ENCODE measurements around the gene UNC13A. TPM values are rescaled to one million over a fixed set of nuclear protein-coding genes. Genes with fewer than 3 reads are reported as not detected.

UNC13A gene
- total and polyA plus RNA-seq, 2 donors (not counting 3 experiments of a cell fraction or from before 2014, with no cell fraction given): 0.04 to 0.09 TPM

- Histone ChIP-seq H2AFZ (ENCODE audit: low read depth, low read length) (no peak overlapping the region), H3K27ac (ENCODE audit: insufficient read depth, low read depth, low read length) (no peak overlapping the region), H3K9me1 (replicated peaks; ENCODE audit: control insufficient read depth, extremely low read depth, insufficient read depth, low read length) (no peaks in the 10 kb centered on the region), H3K4me2 (ENCODE audit: insufficient read depth, low read length) (no peak overlapping the region), H3K27me3 (ENCODE audit: control insufficient read depth in 2 of 2, insufficient read depth in 2 of 2, low read length in 2 of 2) (no peaks in the 10 kb centered on the region), H3K4me3 (replicated peaks in 1 of 3; ENCODE audit: insufficient read depth in 1 of 3, low read depth in 1 of 3, low read length in 3 of 3) (no peak overlapping the region), H3K9me3 (replicated peaks; ENCODE audit: control insufficient read depth, insufficient read depth, low read length) (no peaks in the 10 kb centered on the region), H4K20me1 (replicated peaks; ENCODE audit: control insufficient read depth, extremely low read depth, insufficient read depth, low read length) (no peaks in the 10 kb centered on the region), H3K36me3 (ENCODE audit: control insufficient read depth in 2 of 2, extremely low read depth in 1 of 2, insufficient read depth in 2 of 2, low read length in 2 of 2) (no peaks in the 10 kb centered on the region), H3K4me1 (ENCODE audit: control insufficient read depth, extremely low read depth, insufficient read depth, low read length) (peaks cover 35% of the 10 kb centered on the region), H3K9ac (replicated peaks; ENCODE audit: extremely low read depth, insufficient read depth, low read length) (no peak overlapping the region), H3K79me2 (ENCODE audit: control insufficient read depth, insufficient read depth, low read length) (peaks cover 39% of the 10 kb centered on the region)
- dilution Hi-C loops (cut with MboI; ENCODE audit: extremely low pct_ligation_motif_present, low sequenced_read_pairs) (no loop called here), intact Hi-C loops (cut with micrococcal nuclease) (no loop called here)
- TF ChIP-seq FOS (IDR thresholded peaks at IDR 0.05; ENCODE audit: borderline replicate concordance, insufficient read depth, low read length) (no peak), CTCF (IDR thresholded peaks at IDR 0.05; ENCODE audit: extremely low read depth in 1 of 2, insufficient read depth in 1 of 2, low read depth in 1 of 2, low read length in 2 of 2) (no peak), POLR2A (IDR thresholded peaks at IDR 0.05; ENCODE audit: low read depth, low read length) (no peak), GATA2 (IDR thresholded peaks at IDR 0.05; ENCODE audit: insufficient read depth, insufficient read length, low read depth, low read length) (no peak), EZH2 (IDR thresholded peaks at IDR 0.05; ENCODE audit: borderline replicate concordance, low read depth, low read length, severe bottlenecking) (no peak), JUN (IDR thresholded peaks at IDR 0.05; ENCODE audit: borderline replicate concordance, insufficient read depth, insufficient read length, low read depth) (no peak), MYC (IDR thresholded peaks at IDR 0.05; ENCODE audit: low read depth, low read length) (no peak), POLR2AphosphoS5 (IDR thresholded peaks at IDR 0.05; ENCODE audit: insufficient read depth, low read depth, low read length) (no peak)
- TF ChIP-seq, protein P1, sequence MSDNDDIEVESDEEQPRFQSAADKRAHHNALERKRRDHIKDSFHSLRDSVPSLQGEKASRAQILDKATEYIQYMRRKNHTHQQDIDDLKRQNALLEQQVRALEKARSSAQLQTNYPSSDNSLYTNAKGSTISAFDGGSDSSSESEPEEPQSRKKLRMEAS (IDR thresholded peaks at IDR 0.05; ENCODE audit: insufficient read depth, insufficient read length): no peak
- FAIRE-seq (no peak), DNase-seq (ENCODE audit: low read depth, low spot score) (no peak)
- POLR2A ChIA-PET: interaction anchor here (0.6 kb wide), 1 partner anchor 112 kb away, joined by 7 read pairs; no protein-coding TSS in a partner anchor
- CTCF ChIA-PET: interaction anchor here (5.2 kb wide), 1 partner anchor 48 kb away, joined by 26 read pairs; no protein-coding TSS in a partner anchor
- BruUV-seq (replicated peaks): no TSS peak
Measured at GRCh38 chr19:17718550-17718946, 30.4 kb upstream of the UNC13A start.

All from endothelial cell of umbilical vein (primary cell).